Stimulated activated CD8-positive, alpha-beta memory T cell treated with anti-CD3 and anti-CD28 coated beads, Interleukin-7, amount 100 ng/mL, for 1 hour (primary cell): ENCODE measurements around the gene SLC25A21.
"Not testable (repeated sequence)": the region's sequence is repeated elsewhere in the genome, so short reads cannot be mapped to it uniquely, and the experiment has no call there.

Source experiments
- DNase-seq, 2 donors: peaks; one replicate each; pipeline ENCODE4 v3.0.0-alpha.2; 2020; ENCODE audit warnings: low read depth in 2 of 2

The SLC25A21 gene

GRCh38 chr14:37186865-37187264 lies 14.5 kb upstream of the SLC25A21 start:
- DNase-seq, result no peak

- DNase-seq, result no peak
These were observed 13.3 kb upstream of the SLC25A21 start for GRCh38 chr14:37185670-37186069.

- not testable (repeated sequence) for DNase-seq
These were observed 12.1 kb upstream of the SLC25A21 start for GRCh38 chr14:37184520-37184919.

- DNase-seq, result no peak
These were observed 9.0 kb upstream of the SLC25A21 start for GRCh38 chr14:37181441-37181840.

GRCh38 chr14:37180886-37181285 lies 8.5 kb upstream of the SLC25A21 start:
- not testable (repeated sequence) for DNase-seq

GRCh38 chr14:37179896-37180502 lies 7.6 kb upstream of the SLC25A21 start:
- DNase-seq, result no peak

- DNase-seq, result no peak
These were observed 669 bp upstream of the SLC25A21 start for GRCh38 chr14:37172936-37173614.

- no peak for DNase-seq
These were observed 755 bp downstream of the SLC25A21 start for GRCh38 chr14:37171678-37172023.

GRCh38 chr14:37170993-37171392 lies 1.4 kb downstream of the SLC25A21 start:
- no peak for DNase-seq

GRCh38 chr14:37170237-37170636 lies 2.2 kb downstream of the SLC25A21 start:
- DNase-seq, result no peak

- no peak for DNase-seq
These were observed 3.7 kb downstream of the SLC25A21 start for GRCh38 chr14:37168721-37169120.

GRCh38 chr14:37167151-37168047 lies 5.0 kb downstream of the SLC25A21 start:
- no peak for DNase-seq

- no peak for DNase-seq
These were observed 6.6 kb downstream of the SLC25A21 start for GRCh38 chr14:37165794-37166193.

GRCh38 chr14:37162307-37162706 lies 10.1 kb downstream of the SLC25A21 start:
- not testable (repeated sequence) for DNase-seq

GRCh38 chr14:37157987-37158386 lies 14.4 kb downstream of the SLC25A21 start:
- DNase-seq, result no peak

GRCh38 chr14:37153483-37153882 lies 18.9 kb downstream of the SLC25A21 start:
- no peak for DNase-seq

- no peak for DNase-seq
These were observed 19.4 kb downstream of the SLC25A21 start for GRCh38 chr14:37153005-37153404.

GRCh38 chr14:37150414-37150813 lies 22.0 kb downstream of the SLC25A21 start:
- DNase-seq, result no peak

GRCh38 chr14:37147310-37147880 lies 25.0 kb downstream of the SLC25A21 start:
- DNase-seq, result no peak

- DNase-seq, result not testable (repeated sequence)
These were observed 26.0 kb downstream of the SLC25A21 start for GRCh38 chr14:37146438-37146837.

GRCh38 chr14:37145395-37145794 lies 27.0 kb downstream of the SLC25A21 start:
- no peak for DNase-seq

GRCh38 chr14:37144729-37145363 lies 27.6 kb downstream of the SLC25A21 start:
- no peak for DNase-seq
